Spleen (tissue), 7 donors: Measurements from ENCODE around the gene DHRSX.
"Not testable (repeated sequence)": the region's sequence is repeated elsewhere in the genome, so short reads cannot be mapped to it uniquely, and the experiment has no call there.

Experiments used
- CTCF ChIP-seq, 11 experiments: fragments of 200-600 bp in 7 of 11; fragments of 450-650 bp in 4 of 11; sonication (generic) in 4 of 11; IDR thresholded peaks in 8 of 11; conservative IDR thresholded peaks in 3 of 11; 1 replicate in 7 of 11; 2 replicates in 4 of 11; pipeline versions ENCODE4 v1.4.0 to v1.8.0; 2016 to 2021; ENCODE audit warnings: antibody characterized with exemption in 11 of 11, inconsistent platforms in 4 of 11, mild to moderate bottlenecking in 1 of 11
- POLR2A ChIP-seq, 3 donors: fragments of 450-650 bp; IDR thresholded peaks; one replicate each; pipeline ENCODE4 v1.5.1; 2017; ENCODE audit warnings: antibody characterized with exemption in 3 of 3, mild to moderate bottlenecking in 1 of 3
- POLR2AphosphoS5 ChIP-seq, 3 donors: sonication (generic); formaldehyde crosslinking; IDR thresholded peaks; one replicate each; pipeline ENCODE4 v1.5.1; 2017; ENCODE audit warnings: antibody characterized with exemption in 3 of 3
- donor health status: DM: no; HTN: no; CAD: no; lungs with moderate emphysema.
- donor health status: DM: no; HTN: no; CAD: no.
- donor health status: DM: no; HTN: no; CAD: no.

GRCh38 chrX:2214138-2214823 is 286.5 kb downstream of the DHRSX start:
- TF ChIP-seq POLR2A (IDR thresholded peaks at IDR 0.05); CTCF (IDR thresholded peaks at IDR 0.05 in 8 of 11, conservative IDR thresholded peaks at IDR 0.05 in 3 of 11); POLR2AphosphoS5 (IDR thresholded peaks at IDR 0.05): not testable (repeated sequence)
